Stimulated activated CD8-positive, alpha-beta memory T cell treated with anti-CD3 and anti-CD28 coated beads, Interleukin-12 subunit alpha, Interleukin-12 subunit beta, amount 100 ng/mL, for 24 hours (primary cell): ENCODE measurements around the gene IBA57.
"Not testable (repeated sequence)": the region's sequence is repeated elsewhere in the genome, so short reads cannot be mapped to it uniquely, and the experiment has no call there.

Experiments
- DNase-seq: peaks from one replicate; pipeline ENCODE4 v3.0.0-alpha.2; 2020; ENCODE audit errors: extremely low read depth

The IBA57 gene

GRCh38 chr1:228226956-228227791 is 61.6 kb downstream of the IBA57 start:
- no peak for DNase-seq

GRCh38 chr1:228228147-228228546 is 62.5 kb downstream of the IBA57 start:
- DNase-seq: not testable (repeated sequence)

GRCh38 chr1:228228601-228229074 is 63.0 kb downstream of the IBA57 start:
- no peak for DNase-seq

GRCh38 chr1:228231189-228231588 is 65.6 kb downstream of the IBA57 start:
- DNase-seq: no peak
